ENCODE data around the gene ID3.

Gene ID3

GRCh38 chr1:23527900-23528249 lies 31.4 kb downstream of the ID3 start:
- DNase-seq (ENCODE audit: low read depth, low spot score) = no peak

- DNase-seq (ENCODE audit: low read depth, low spot score) = no peak
Observed at GRCh38 chr1:23527366-23527765, 31.9 kb downstream of the ID3 start.

GRCh38 chr1:23526329-23527041 lies 32.8 kb downstream of the ID3 start:
- no peak for DNase-seq (ENCODE audit: low read depth, low spot score)

GRCh38 chr1:23525558-23526250 lies 33.6 kb downstream of the ID3 start:
- no peak for DNase-seq (ENCODE audit: low read depth, low spot score)

GRCh38 chr1:23524716-23525401 lies 34.4 kb downstream of the ID3 start:
- DNase-seq (ENCODE audit: low read depth, low spot score) = no peak

GRCh38 chr1:23524163-23524562 lies 35.1 kb downstream of the ID3 start:
- no peak for DNase-seq (ENCODE audit: low read depth, low spot score)

GRCh38 chr1:23522244-23522982 lies 36.9 kb downstream of the ID3 start:
- DNase-seq (ENCODE audit: low read depth, low spot score) = no peak

- no peak for DNase-seq (ENCODE audit: low read depth, low spot score)
Observed at GRCh38 chr1:23521588-23521987, 37.7 kb downstream of the ID3 start.

GRCh38 chr1:23517581-23517980 lies 41.7 kb downstream of the ID3 start:
- no peak for DNase-seq (ENCODE audit: low read depth, low spot score)

GRCh38 chr1:23515905-23516304 lies 43.4 kb downstream of the ID3 start:
- DNase-seq (ENCODE audit: low read depth, low spot score) = no peak

- no peak for DNase-seq (ENCODE audit: low read depth, low spot score)
Observed at GRCh38 chr1:23514111-23514679, 45.1 kb downstream of the ID3 start.

GRCh38 chr1:23509896-23510295 lies 49.4 kb downstream of the ID3 start:
- DNase-seq (ENCODE audit: low read depth, low spot score) = no peak
